ENCODE results near the gene DCHS1. TPM values are rescaled to one million over a fixed set of nuclear protein-coding genes. Genes with fewer than 3 reads are reported as not detected.

DCHS1 gene
- total and polyA plus RNA-seq, 2 of the 13 experiments (the other 11 are each of a cell fraction or from before 2014, with no cell fraction given), result under 0.01 to 0.03 TPM

DNA sequence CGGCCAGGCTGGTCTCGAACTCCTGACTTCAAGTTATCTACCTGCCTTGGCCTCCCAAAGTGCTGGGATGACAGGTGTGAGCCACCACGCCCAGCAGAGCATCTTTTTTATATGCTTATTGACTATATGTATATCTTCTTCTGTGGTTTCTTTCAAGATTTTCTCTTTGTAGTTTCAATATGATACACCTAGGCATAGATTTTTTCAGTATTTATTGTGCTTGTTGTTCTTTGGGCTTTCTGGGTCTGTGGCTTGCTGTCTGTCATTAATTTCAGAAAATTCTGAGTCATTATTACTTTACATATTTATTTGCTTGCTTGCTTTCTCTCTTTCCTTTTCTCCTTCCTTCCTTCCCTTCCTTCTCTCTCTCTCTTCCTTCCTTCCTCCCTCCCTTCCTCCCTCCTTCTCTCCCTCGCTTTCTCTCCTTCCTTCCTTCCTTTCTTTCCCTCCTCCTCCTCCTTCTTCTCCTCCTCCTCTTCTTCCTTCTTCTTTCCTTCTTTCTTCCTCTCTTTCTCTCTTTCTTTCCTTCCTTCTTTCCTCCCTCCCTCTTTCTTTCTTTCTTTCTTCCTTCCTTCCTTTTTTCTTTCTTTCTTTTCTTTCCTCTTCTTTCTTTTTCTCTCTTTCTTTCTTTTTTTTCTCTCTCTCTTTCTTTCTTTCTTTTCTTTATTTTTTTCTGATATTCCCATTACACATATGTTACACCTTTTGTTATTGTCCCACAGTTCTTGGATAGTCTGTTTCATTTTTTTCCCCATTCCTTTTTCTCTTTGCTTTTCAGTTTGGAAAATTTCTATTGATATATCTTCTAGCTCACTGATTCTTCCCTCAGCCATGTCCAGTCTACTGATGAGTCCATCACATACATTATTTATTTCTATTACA is 10.9 kb upstream of the DCHS1 start:
- TF ChIP-seq ZNF761 (CRISPR knock-in tag; conservative IDR thresholded peaks at IDR 0.05) (no peak), POGZ (CRISPR knock-in tag; IDR thresholded peaks at IDR 0.05) (no peak), ZSCAN29 (CRISPR knock-in tag; conservative IDR thresholded peaks at IDR 0.05) (no peak), PHF5A (CRISPR knock-in tag; IDR thresholded peaks at IDR 0.05; ENCODE audit: low read depth, unreplicated experiment) (no peak), ZNF263 (CRISPR knock-in tag; IDR thresholded peaks at IDR 0.05) (no peak), ZNF703 (CRISPR knock-in tag; IDR thresholded peaks at IDR 0.05; ENCODE audit: borderline replicate concordance) (no peak), PLRG1 (conservative IDR thresholded peaks at IDR 0.05) (no peak), NRL (CRISPR knock-in tag; IDR thresholded peaks at IDR 0.05; ENCODE audit: borderline replicate concordance) (no peak)
- Histone ChIP-seq H3K79me2 (ENCODE audit: insufficient read depth, low read length) (no peaks in the 10 kb centered on the region), H3K4me2 (ENCODE audit: low read depth, low read length) (no peak overlapping the region), H3K4me1 (ENCODE audit: insufficient read depth, low read length) (no peaks in the 10 kb centered on the region), H3K27me3 (ENCODE audit: control insufficient read depth in 1 of 2, insufficient read depth in 2 of 2, low read length in 2 of 2) (peaks cover 0 to 22% of the 10 kb centered on the region in 2 experiments; a peak in 2 of 5 replicates), H3K4me3 (replicated peaks in 1 of 3; ENCODE audit: insufficient read depth in 1 of 3, low read depth in 2 of 3, low read length in 3 of 3) (no peak overlapping the region), H4K20me1 (ENCODE audit: insufficient read depth, low read length) (no peaks in the 10 kb centered on the region), H3K9ac (ENCODE audit: insufficient read depth, low read depth, low read length) (no peak overlapping the region), H2AFZ (ENCODE audit: low read length) (no peak overlapping the region), H3K27ac (ENCODE audit: extremely low read length, insufficient read depth, low read length) (no peak overlapping the region), H3K9me3 (ENCODE audit: low read length) (no peaks in the 10 kb centered on the region), H3K36me3 (replicated peaks in 1 of 2; ENCODE audit: control insufficient read depth in 1 of 2, insufficient read depth in 2 of 2, low read length in 2 of 2) (no peaks in the 10 kb centered on the region)
- intact Hi-C loops (cut with micrococcal nuclease; ENCODE audit: unreplicated experiment), result loop anchor here (5.0 kb wide), 2 partner anchors 64 to 134 kb away; partner anchors contain the start of genes ILK and RRP8
- POLR2A ChIA-PET, result no interaction called here
- no peak for DNase-seq (ENCODE audit: low spot score)
- FAIRE-seq, result no peak
- no peak for ATAC-seq
- CTCF ChIA-PET (ENCODE audit: low intra/inter-chr PET ratio, low total read pairs), result interaction anchor here (0.9 kb wide), 1 partner anchor 135 kb away, joined by 7 read pairs; no protein-coding TSS in a partner anchor
- 30% methylated on average over 4 of the region's 4 CpGs for WGBS (ENCODE audit: low lambda C conversion rate)
- in situ Hi-C loops (cut with HindIII; ENCODE audit: extremely low pct_ligation_motif_present, low pct_unique_long_range_greater_than_20kb), result no loop called here
- no TSS peak for BruUV-seq (replicated peaks)

DNA sequence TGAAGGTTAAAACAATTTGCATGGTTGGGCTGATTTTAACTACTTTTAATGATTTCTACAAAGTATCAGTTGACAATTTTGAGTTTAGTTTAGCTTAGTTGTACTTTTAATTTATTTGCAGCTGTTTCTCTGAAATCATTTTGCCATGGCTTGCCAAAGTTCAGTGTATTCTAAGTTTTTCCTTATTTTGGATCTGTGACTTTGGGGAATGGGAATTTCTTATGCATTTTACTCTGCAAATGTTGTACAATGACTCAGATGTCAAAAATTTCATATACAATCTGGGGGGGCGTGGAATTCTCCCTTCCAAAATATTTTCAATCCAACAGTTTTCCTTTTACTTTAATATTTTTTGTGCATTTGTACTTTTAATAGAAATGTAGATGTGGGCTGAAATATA is 8.9 kb upstream of the DCHS1 start:
- Histone ChIP-seq H3K9me3 (ENCODE audit: low read length) (no peaks in the 10 kb centered on the region), H3K4me1 (ENCODE audit: insufficient read depth, low read length) (no peaks in the 10 kb centered on the region), H4K20me1 (ENCODE audit: insufficient read depth, low read length) (no peaks in the 10 kb centered on the region), H2AFZ (ENCODE audit: low read length) (no peak overlapping the region), H3K27ac (ENCODE audit: extremely low read length, insufficient read depth, low read length) (no peak overlapping the region), H3K36me3 (replicated peaks in 1 of 2; ENCODE audit: control insufficient read depth in 1 of 2, insufficient read depth in 2 of 2, low read length in 2 of 2) (no peaks in the 10 kb centered on the region), H3K9ac (ENCODE audit: insufficient read depth, low read depth, low read length) (no peak overlapping the region), H3K79me2 (ENCODE audit: insufficient read depth, low read length) (no peaks in the 10 kb centered on the region), H3K4me3 (replicated peaks in 1 of 3; ENCODE audit: insufficient read depth in 1 of 3, low read depth in 2 of 3, low read length in 3 of 3) (no peak overlapping the region), H3K27me3 (ENCODE audit: control insufficient read depth in 1 of 2, insufficient read depth in 2 of 2, low read length in 2 of 2) (peaks cover 0 to 26% of the 10 kb centered on the region in 2 experiments; a peak in 4 of 5 replicates), H3K4me2 (ENCODE audit: low read depth, low read length) (no peak overlapping the region)
- ChIA-PET POLR2A (no interaction called here), CTCF (ENCODE audit: low intra/inter-chr PET ratio, low total read pairs) (no interaction called here)
- TF ChIP-seq, protein P1, sequence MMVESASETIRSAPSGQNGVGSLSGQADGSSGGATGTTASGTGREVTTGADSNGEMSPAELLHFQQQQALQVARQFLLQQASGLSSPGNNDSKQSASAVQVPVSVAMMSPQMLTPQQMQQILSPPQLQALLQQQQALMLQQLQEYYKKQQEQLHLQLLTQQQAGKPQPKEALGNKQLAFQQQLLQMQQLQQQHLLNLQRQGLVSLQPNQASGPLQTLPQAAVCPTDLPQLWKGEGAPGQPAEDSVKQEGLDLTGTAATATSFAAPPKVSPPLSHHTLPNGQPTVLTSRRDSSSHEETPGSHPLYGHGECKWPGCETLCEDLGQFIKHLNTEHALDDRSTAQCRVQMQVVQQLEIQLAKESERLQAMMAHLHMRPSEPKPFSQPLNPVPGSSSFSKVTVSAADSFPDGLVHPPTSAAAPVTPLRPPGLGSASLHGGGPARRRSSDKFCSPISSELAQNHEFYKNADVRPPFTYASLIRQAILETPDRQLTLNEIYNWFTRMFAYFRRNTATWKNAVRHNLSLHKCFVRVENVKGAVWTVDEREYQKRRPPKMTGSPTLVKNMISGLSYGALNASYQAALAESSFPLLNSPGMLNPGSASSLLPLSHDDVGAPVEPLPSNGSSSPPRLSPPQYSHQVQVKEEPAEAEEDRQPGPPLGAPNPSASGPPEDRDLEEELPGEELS (CRISPR knock-in tag; IDR thresholded peaks at IDR 0.05), result no peak
- TF ChIP-seq RFXAP (CRISPR knock-in tag; IDR thresholded peaks at IDR 0.05; ENCODE audit: borderline replicate concordance) (no peak), SIX1 (CRISPR knock-in tag; IDR thresholded peaks at IDR 0.05; ENCODE audit: borderline replicate concordance) (no peak), ZNF343 (CRISPR knock-in tag; IDR thresholded peaks at IDR 0.05) (no peak)
- TF ChIP-seq, protein P2, sequence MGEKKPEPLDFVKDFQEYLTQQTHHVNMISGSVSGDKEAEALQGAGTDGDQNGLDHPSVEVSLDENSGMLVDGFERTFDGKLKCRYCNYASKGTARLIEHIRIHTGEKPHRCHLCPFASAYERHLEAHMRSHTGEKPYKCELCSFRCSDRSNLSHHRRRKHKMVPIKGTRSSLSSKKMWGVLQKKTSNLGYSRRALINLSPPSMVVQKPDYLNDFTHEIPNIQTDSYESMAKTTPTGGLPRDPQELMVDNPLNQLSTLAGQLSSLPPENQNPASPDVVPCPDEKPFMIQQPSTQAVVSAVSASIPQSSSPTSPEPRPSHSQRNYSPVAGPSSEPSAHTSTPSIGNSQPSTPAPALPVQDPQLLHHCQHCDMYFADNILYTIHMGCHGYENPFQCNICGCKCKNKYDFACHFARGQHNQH (CRISPR knock-in tag; IDR thresholded peaks at IDR 0.05), result no peak
- in situ Hi-C loops (cut with HindIII; ENCODE audit: extremely low pct_ligation_motif_present, low pct_unique_long_range_greater_than_20kb), result no loop called here
- intact Hi-C loops (cut with micrococcal nuclease; ENCODE audit: unreplicated experiment), result no loop called here
- no TSS peak for BruUV-seq (replicated peaks)
- FAIRE-seq, result no peak
- no peak for ATAC-seq
- 0% methylated on average over 1 of the region's 1 CpG for WGBS (ENCODE audit: low lambda C conversion rate)
- no peak for DNase-seq (ENCODE audit: low spot score)
